HG02623 (cell line): ENCODE measurements around the gene TSSC4.

Source experiments
- ATAC-seq: cut with Tn5 transposase; IDR thresholded peaks from one replicate; pipeline ENCODE4 v1.9.1; 2021; ENCODE audit warnings: moderate library complexity; ENCODE audit not compliant: unreplicated experiment

TSSC4 gene

GRCh38 chr11:2431395-2431794, 30.8 kb downstream of the TSSC4 start:
- ATAC-seq, result no peak

GRCh38 chr11:2432171-2432621, 31.6 kb downstream of the TSSC4 start:
- ATAC-seq, result no peak

GRCh38 chr11:2432628-2433071, 32.1 kb downstream of the TSSC4 start:
- no peak for ATAC-seq

- ATAC-seq, result no peak
Observed at GRCh38 chr11:2433106-2433925, 32.8 kb downstream of the TSSC4 start.

- ATAC-seq, result no peak
Observed at GRCh38 chr11:2434008-2434407, 33.5 kb downstream of the TSSC4 start.

GRCh38 chr11:2434506-2435255, 34.1 kb downstream of the TSSC4 start:
- ATAC-seq, result no peak

- ATAC-seq, result no peak
Observed at GRCh38 chr11:2435288-2436012, 34.9 kb downstream of the TSSC4 start.

GRCh38 chr11:2436013-2436520, 35.5 kb downstream of the TSSC4 start:
- no peak for ATAC-seq

- no peak for ATAC-seq
Observed at GRCh38 chr11:2436521-2437031, 36.0 kb downstream of the TSSC4 start.

- ATAC-seq, result no peak
Observed at GRCh38 chr11:2437516-2437915, 37.0 kb downstream of the TSSC4 start.

GRCh38 chr11:2439820-2440219, 39.3 kb downstream of the TSSC4 start:
- no peak for ATAC-seq

- ATAC-seq, result no peak
Observed at GRCh38 chr11:2440646-2441045, 40.1 kb downstream of the TSSC4 start.

- no peak for ATAC-seq
Observed at GRCh38 chr11:2441171-2441570, 40.6 kb downstream of the TSSC4 start.

GRCh38 chr11:2442589-2442988, 42.0 kb downstream of the TSSC4 start:
- ATAC-seq, result no peak

- ATAC-seq, result no peak
Observed at GRCh38 chr11:2443406-2443805, 42.9 kb downstream of the TSSC4 start.

- no peak for ATAC-seq
Observed at GRCh38 chr11:2443881-2444820, 43.6 kb downstream of the TSSC4 start, which contains the start of gene TRPM5. Gene TRPM5 (minus strand): TSS chr11:2444514. CDS start chr11:2423036, 21,478 bp downstream.

GRCh38 chr11:2444821-2445745, 44.5 kb downstream of the TSSC4 start, which contains the start of gene KCNQ1:
Gene KCNQ1 (plus strand): TSS chr11:2445008. CDS start chr11:2445099, 91 bp downstream.
- no peak for ATAC-seq

- no peak for ATAC-seq
Observed at GRCh38 chr11:2445746-2446551, 45.4 kb downstream of the TSSC4 start.
